Muscle layer of colon (tissue), 2 donors: ENCODE measurements around the gene SLIT3.

Experiments used
- H3K27ac ChIP-seq: one replicate; pipeline ENCODE4 v1.7.0; 2013; ENCODE audit warnings: low read depth, mild to moderate bottlenecking, low read length, moderate library complexity
- H3K27me3 ChIP-seq, 2 donors: one replicate each; pipeline ENCODE4 v1.7.0; 2013; ENCODE audit warnings: low read length in 2 of 2, mild to moderate bottlenecking in 2 of 2; ENCODE audit not compliant: insufficient read depth in 2 of 2, control insufficient read depth in 1 of 2
- H3K36me3 ChIP-seq: one replicate; pipeline ENCODE4 v1.7.0; 2013; ENCODE audit warnings: mild to moderate bottlenecking, low read length; ENCODE audit not compliant: insufficient read depth
- H3K4me1 ChIP-seq: one replicate; pipeline ENCODE4 v1.7.0; 2013; ENCODE audit warnings: mild to moderate bottlenecking, low read length; ENCODE audit not compliant: insufficient read depth
- H3K4me3 ChIP-seq, 2 donors: one replicate each; pipeline ENCODE4 v1.7.0; 2013; ENCODE audit warnings: low read length in 2 of 2, low read depth in 1 of 2, mild to moderate bottlenecking in 1 of 2, moderate library complexity in 1 of 2
- H3K9ac ChIP-seq: one replicate; pipeline ENCODE4 v1.7.0; 2013; ENCODE audit warnings: low read length
- H3K9me3 ChIP-seq: one replicate; pipeline ENCODE4 v1.7.0; 2013; ENCODE audit warnings: mild to moderate bottlenecking, low read length
- donor health status: abdominal sarcoma.
- donor health status: Adenocarcinoma of cecum.

The SLIT3 gene

GRCh38 chr5:168992687-168993086 lies 308.3 kb downstream of the SLIT3 start:
- no peaks in the 10 kb centered on the region for H3K9me3 ChIP-seq
- H3K27me3 ChIP-seq, result no peaks in the 10 kb centered on the region
- H3K4me3 ChIP-seq, result no peak overlapping the region
- H3K27ac ChIP-seq, result no peak overlapping the region
- H3K4me1 ChIP-seq, result peaks cover 3% of the 10 kb centered on the region
- H3K36me3 ChIP-seq, result no peaks in the 10 kb centered on the region
- no peak overlapping the region for H3K9ac ChIP-seq

- Histone ChIP-seq H3K4me1 (peaks cover 3% of the 10 kb centered on the region), H3K9ac (no peak overlapping the region), H3K4me3 (no peak overlapping the region), H3K36me3 (no peaks in the 10 kb centered on the region), H3K9me3 (no peaks in the 10 kb centered on the region), H3K27ac (no peak overlapping the region), H3K27me3 (no peaks in the 10 kb centered on the region)
Measured at GRCh38 chr5:168992016-168992415, 308.9 kb downstream of the SLIT3 start.

DNA sequence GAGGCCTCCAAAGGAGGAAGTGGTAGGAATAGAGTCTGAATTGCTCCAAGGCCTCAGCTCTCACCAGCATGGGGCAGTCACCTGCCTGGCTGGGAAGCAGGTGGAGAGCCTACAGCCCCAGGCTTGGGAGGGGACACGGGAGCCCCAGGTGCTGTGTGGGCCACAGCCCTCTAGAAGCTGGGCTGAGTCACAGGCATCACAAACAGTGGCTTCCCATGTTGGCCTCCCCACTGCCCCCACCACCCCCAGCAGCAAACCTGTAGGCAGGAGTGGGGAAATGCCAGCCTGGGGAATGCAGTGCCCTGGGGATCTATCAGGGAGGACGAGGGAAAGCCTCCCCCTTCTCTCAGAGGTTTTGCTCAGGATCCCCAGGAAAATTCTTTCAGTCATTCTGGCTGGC lies 309.6 kb downstream of the SLIT3 start:
- no peak overlapping the region for H3K9ac ChIP-seq

GRCh38 chr5:168990679-168991078 lies 310.3 kb downstream of the SLIT3 start:
- Histone ChIP-seq H3K9me3 (no peaks in the 10 kb centered on the region), H3K9ac (no peak overlapping the region), H3K27me3 (no peaks in the 10 kb centered on the region), H3K36me3 (no peaks in the 10 kb centered on the region), H3K4me1 (peaks cover 3% of the 10 kb centered on the region), H3K27ac (no peak overlapping the region), H3K4me3 (no peak overlapping the region)

More for the DNA sequence above, 309.6 kb downstream of the SLIT3 start:
- no peaks in the 10 kb centered on the region for H3K27me3 ChIP-seq
- no peak overlapping the region for H3K4me3 ChIP-seq
- H3K27ac ChIP-seq, result no peak overlapping the region
- H3K4me1 ChIP-seq, result peaks cover 3% of the 10 kb centered on the region
- H3K36me3 ChIP-seq, result no peaks in the 10 kb centered on the region
- no peaks in the 10 kb centered on the region for H3K9me3 ChIP-seq

GRCh38 chr5:168989731-168990505 lies 311.0 kb downstream of the SLIT3 start:
- Histone ChIP-seq H3K36me3 (no peaks in the 10 kb centered on the region), H3K27ac (no peak overlapping the region), H3K9me3 (no peaks in the 10 kb centered on the region), H3K9ac (no peak overlapping the region), H3K27me3 (no peaks in the 10 kb centered on the region), H3K4me3 (no peak overlapping the region), H3K4me1 (peaks cover 3% of the 10 kb centered on the region)

DNA sequence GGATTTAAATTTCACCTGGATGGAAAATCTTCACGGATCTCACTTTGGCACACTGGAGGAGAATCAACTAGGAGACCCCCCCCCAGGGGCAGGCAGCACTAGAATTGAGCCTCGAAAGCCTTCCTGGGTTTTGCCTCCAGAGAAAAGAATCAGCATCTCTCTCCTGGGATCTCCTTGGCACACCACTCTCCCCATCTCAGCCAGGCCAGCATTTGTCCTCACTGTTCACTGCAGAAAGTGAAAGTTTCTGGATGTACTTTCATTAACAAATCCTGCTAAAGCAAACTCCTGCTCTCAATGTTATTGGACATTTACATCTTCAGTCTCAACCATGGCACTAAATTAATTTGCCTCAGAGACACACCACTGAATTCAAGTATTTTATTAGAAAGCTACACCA lies 312.2 kb downstream of the SLIT3 start:
- Histone ChIP-seq H3K27ac (no peak overlapping the region), H3K36me3 (no peaks in the 10 kb centered on the region), H3K27me3 (no peaks in the 10 kb centered on the region), H3K4me1 (peaks cover 3% of the 10 kb centered on the region), H3K9ac (no peak overlapping the region), H3K4me3 (no peak overlapping the region), H3K9me3 (no peaks in the 10 kb centered on the region)

GRCh38 chr5:168987543-168988300 lies 313.2 kb downstream of the SLIT3 start:
- H3K27ac ChIP-seq, result no peak overlapping the region
- no peaks in the 10 kb centered on the region for H3K9me3 ChIP-seq
- no peak overlapping the region for H3K9ac ChIP-seq
- no peaks in the 10 kb centered on the region for H3K36me3 ChIP-seq
- H3K27me3 ChIP-seq, result peaks cover 0 to 4% of the 10 kb centered on the region in 2 donors
- peaks cover 3% of the 10 kb centered on the region for H3K4me1 ChIP-seq
- no peak overlapping the region for H3K4me3 ChIP-seq

GRCh38 chr5:168985454-168985853 lies 315.5 kb downstream of the SLIT3 start:
- no peaks in the 10 kb centered on the region for H3K9me3 ChIP-seq
- H3K27ac ChIP-seq, result no peak overlapping the region
- no peak overlapping the region for H3K9ac ChIP-seq
- no peaks in the 10 kb centered on the region for H3K36me3 ChIP-seq
- H3K4me3 ChIP-seq, result no peak overlapping the region
- H3K4me1 ChIP-seq, result peaks cover 3% of the 10 kb centered on the region
- peaks cover 0 to 4% of the 10 kb centered on the region in 2 donors for H3K27me3 ChIP-seq

DNA sequence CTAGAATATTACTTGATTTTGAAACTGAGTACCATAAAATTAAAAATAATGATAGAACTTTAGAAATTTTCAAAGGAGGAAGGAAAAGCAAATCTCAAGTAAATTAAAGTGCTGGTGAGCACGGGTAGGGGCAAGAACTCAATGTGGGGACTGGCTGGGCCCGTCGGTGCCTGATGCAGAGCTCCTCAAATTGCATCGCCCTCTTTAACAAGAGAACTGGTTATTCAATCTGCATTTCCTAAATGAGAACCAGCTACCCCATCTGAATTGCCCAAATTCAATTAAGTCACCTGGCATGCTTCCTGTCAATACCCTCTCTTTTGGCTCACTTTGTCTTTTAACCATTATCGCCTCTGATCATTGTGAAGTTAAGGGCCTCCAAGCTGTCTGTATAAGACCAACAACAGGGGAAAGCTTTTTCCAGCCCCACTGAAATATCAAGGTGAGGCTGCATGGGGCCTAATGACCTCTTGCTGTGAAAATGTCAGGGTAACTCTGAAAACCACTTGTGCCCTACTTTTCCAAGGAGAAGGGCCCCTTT lies 316.7 kb downstream of the SLIT3 start:
- Histone ChIP-seq H3K4me1 (peaks cover 3% of the 10 kb centered on the region), H3K4me3 (no peak overlapping the region), H3K27ac (no peak overlapping the region), H3K9me3 (no peaks in the 10 kb centered on the region), H3K36me3 (no peaks in the 10 kb centered on the region), H3K27me3 (peaks cover 0 to 4% of the 10 kb centered on the region in 2 donors), H3K9ac (no peak overlapping the region)

- Histone ChIP-seq H3K4me1 (peaks cover 9% of the 10 kb centered on the region), H3K27me3 (peaks cover 0 to 4% of the 10 kb centered on the region in 2 donors), H3K36me3 (no peaks in the 10 kb centered on the region), H3K9me3 (no peaks in the 10 kb centered on the region), H3K4me3 (no peak overlapping the region), H3K9ac (no peak overlapping the region), H3K27ac (no peak overlapping the region)
Measured at GRCh38 chr5:168979135-168979534, 321.8 kb downstream of the SLIT3 start.

DNA sequence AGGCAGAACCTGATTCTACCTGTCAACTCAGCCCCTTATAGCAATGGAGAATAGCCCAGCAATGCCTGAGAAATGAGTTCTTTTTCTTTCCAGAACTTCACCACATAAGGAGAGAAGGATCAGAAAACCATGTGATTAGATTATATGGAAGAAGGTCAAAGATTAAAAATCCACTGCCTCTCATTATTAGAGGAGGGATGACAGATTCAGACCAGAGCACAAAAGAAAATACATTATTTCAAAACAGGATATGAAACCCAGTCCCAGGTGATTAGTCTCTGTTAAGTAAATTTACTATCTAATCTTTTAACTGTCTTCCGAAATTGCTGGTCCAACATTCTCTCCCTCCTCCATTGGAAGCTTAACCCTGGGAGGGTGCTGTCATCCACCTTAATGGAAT lies 322.4 kb downstream of the SLIT3 start:
- Histone ChIP-seq H3K9me3 (no peaks in the 10 kb centered on the region), H3K36me3 (no peaks in the 10 kb centered on the region), H3K9ac (no peak overlapping the region), H3K27me3 (peaks cover 0 to 4% of the 10 kb centered on the region in 2 donors), H3K4me3 (no peak overlapping the region), H3K4me1 (peaks cover 9% of the 10 kb centered on the region), H3K27ac (no peak overlapping the region)
